GM18870 (cell line): ENCODE data around the gene MRPS24.
"Not testable (repeated sequence)": the region's sequence is repeated elsewhere in the genome, so short reads cannot be mapped to it uniquely, and the experiment has no call there.

ENCODE experiments used
- ATAC-seq: cut with Tn5 transposase; IDR thresholded peaks from one replicate; pipeline ENCODE4 v1.9.1; 2021; ENCODE audit warnings: moderate library complexity; ENCODE audit not compliant: unreplicated experiment

Gene MRPS24

GRCh38 chr7:43843296-43843695 lies 26.0 kb downstream of the MRPS24 start:
- ATAC-seq = no peak

- ATAC-seq = no peak
Measured at GRCh38 chr7:43838201-43838658, 31.1 kb downstream of the MRPS24 start.

- ATAC-seq = peak; percentile 46
Measured at GRCh38 chr7:43834463-43835251, 34.7 kb downstream of the MRPS24 start.

GRCh38 chr7:43830917-43831316 lies 38.4 kb downstream of the MRPS24 start:
- not testable (repeated sequence) for ATAC-seq

GRCh38 chr7:43825391-43825808 lies 43.9 kb downstream of the MRPS24 start:
- no peak for ATAC-seq

GRCh38 chr7:43824963-43825362 lies 44.4 kb downstream of the MRPS24 start:
- no peak for ATAC-seq

- not testable (repeated sequence) for ATAC-seq
Measured at GRCh38 chr7:43824513-43824912, 44.8 kb downstream of the MRPS24 start.

GRCh38 chr7:43823941-43824340 lies 45.4 kb downstream of the MRPS24 start:
- no peak for ATAC-seq

- not testable (repeated sequence) for ATAC-seq
Measured at GRCh38 chr7:43823425-43823824, 45.9 kb downstream of the MRPS24 start.
